ENCODE data around the gene PWWP2A.

Gene PWWP2A

GRCh38 chr5:160064417-160064810 lies 54.8 kb downstream of the PWWP2A start:
- no peak for TF ChIP-seq CTCF (IDR thresholded peaks at IDR 0.05; ENCODE audit: low read depth, low read length)
- TF ChIP-seq EZH2phosphoT487 (IDR thresholded peaks at IDR 0.05; ENCODE audit: low read depth), result no peak
- Histone ChIP-seq H3K4me1 (ENCODE audit: low read length) (no peaks in the 10 kb centered on the region), H3K9ac (ENCODE audit: low read length) (no peak overlapping the region), H2AFZ (ENCODE audit: low read depth, low read length) (no peak overlapping the region), H4K20me1 (ENCODE audit: insufficient read depth, low read length) (no peaks in the 10 kb centered on the region), H3K4me2 (ENCODE audit: low read length) (no peak overlapping the region), H3K27ac (ENCODE audit: low read length) (no peak overlapping the region), H3K4me3 (ENCODE audit: low read length) (no peak overlapping the region), H3K79me2 (ENCODE audit: low read length) (no peaks in the 10 kb centered on the region), H3K9me3 (ENCODE audit: insufficient read depth, low read length) (no peaks in the 10 kb centered on the region), H3K36me3 (replicated peaks; ENCODE audit: low read depth, low read length) (peaks cover 6% of the 10 kb centered on the region), H3K27me3 (ENCODE audit: low read depth, low read length) (no peaks in the 10 kb centered on the region)

GRCh38 chr5:160061770-160062169 lies 57.5 kb downstream of the PWWP2A start:
- no peak overlapping the region for H3K4me2 ChIP-seq (ENCODE audit: low read length)
- no peak for TF ChIP-seq CTCF (IDR thresholded peaks at IDR 0.05; ENCODE audit: low read depth, low read length)
- no peak for TF ChIP-seq EZH2phosphoT487 (IDR thresholded peaks at IDR 0.05; ENCODE audit: low read depth)
- no peak overlapping the region for H3K4me3 ChIP-seq (ENCODE audit: low read length)
- H3K27me3 ChIP-seq (ENCODE audit: low read depth, low read length), result no peaks in the 10 kb centered on the region
- no peaks in the 10 kb centered on the region for H4K20me1 ChIP-seq (ENCODE audit: insufficient read depth, low read length)
- H3K4me1 ChIP-seq (ENCODE audit: low read length), result no peaks in the 10 kb centered on the region
- no peak overlapping the region for H2AFZ ChIP-seq (ENCODE audit: low read depth, low read length)
- no peaks in the 10 kb centered on the region for H3K79me2 ChIP-seq (ENCODE audit: low read length)
- no peaks in the 10 kb centered on the region for H3K9me3 ChIP-seq (ENCODE audit: insufficient read depth, low read length)
- no peak overlapping the region for H3K27ac ChIP-seq (ENCODE audit: low read length)
- H3K36me3 ChIP-seq (replicated peaks; ENCODE audit: low read depth, low read length), result peaks cover 9% of the 10 kb centered on the region
- no peak overlapping the region for H3K9ac ChIP-seq (ENCODE audit: low read length)

GRCh38 chr5:160060001-160060400 lies 59.2 kb downstream of the PWWP2A start:
- H3K36me3 ChIP-seq (replicated peaks; ENCODE audit: low read depth, low read length), result peaks cover 17% of the 10 kb centered on the region
- no peak overlapping the region for H3K27ac ChIP-seq (ENCODE audit: low read length)
- TF ChIP-seq EZH2phosphoT487 (IDR thresholded peaks at IDR 0.05; ENCODE audit: low read depth) (no peak), CTCF (IDR thresholded peaks at IDR 0.05; ENCODE audit: low read depth, low read length) (no peak)
- H4K20me1 ChIP-seq (ENCODE audit: insufficient read depth, low read length), result no peaks in the 10 kb centered on the region
- H3K4me3 ChIP-seq (ENCODE audit: low read length), result no peak overlapping the region
- no peaks in the 10 kb centered on the region for H3K27me3 ChIP-seq (ENCODE audit: low read depth, low read length)
- no peak overlapping the region for H2AFZ ChIP-seq (ENCODE audit: low read depth, low read length)
- H3K9ac ChIP-seq (ENCODE audit: low read length), result no peak overlapping the region
- no peak overlapping the region for H3K4me2 ChIP-seq (ENCODE audit: low read length)
- no peaks in the 10 kb centered on the region for H3K9me3 ChIP-seq (ENCODE audit: insufficient read depth, low read length)
- no peaks in the 10 kb centered on the region for H3K79me2 ChIP-seq (ENCODE audit: low read length)
- H3K4me1 ChIP-seq (ENCODE audit: low read length), result no peaks in the 10 kb centered on the region

GRCh38 chr5:160057256-160057655 lies 62.0 kb downstream of the PWWP2A start:
- Histone ChIP-seq H3K27ac (ENCODE audit: low read length) (no peak overlapping the region), H3K36me3 (replicated peaks; ENCODE audit: low read depth, low read length) (peaks cover 17% of the 10 kb centered on the region), H4K20me1 (ENCODE audit: insufficient read depth, low read length) (no peaks in the 10 kb centered on the region), H3K4me2 (ENCODE audit: low read length) (no peak overlapping the region), H3K79me2 (ENCODE audit: low read length) (no peaks in the 10 kb centered on the region), H3K4me1 (ENCODE audit: low read length) (no peaks in the 10 kb centered on the region), H3K9ac (ENCODE audit: low read length) (no peak overlapping the region), H3K9me3 (ENCODE audit: insufficient read depth, low read length) (no peaks in the 10 kb centered on the region), H2AFZ (ENCODE audit: low read depth, low read length) (no peak overlapping the region), H3K27me3 (ENCODE audit: low read depth, low read length) (no peaks in the 10 kb centered on the region), H3K4me3 (ENCODE audit: low read length) (no peak overlapping the region)
- TF ChIP-seq EZH2phosphoT487 (IDR thresholded peaks at IDR 0.05; ENCODE audit: low read depth) (no peak), CTCF (IDR thresholded peaks at IDR 0.05; ENCODE audit: low read depth, low read length) (no peak)
